Rectal smooth muscle tissue (tissue), 1 donor: Measurements from ENCODE around the gene CNOT4.
"Not testable (repeated sequence)": the region's sequence is repeated elsewhere in the genome, so short reads cannot be mapped to it uniquely, and the experiment has no call there.

Source experiments
- H3K27ac ChIP-seq: one replicate; pipeline ENCODE4 v1.7.0; 2013; ENCODE audit warnings: low read depth, low read length, inconsistent platforms
- H3K27me3 ChIP-seq: one replicate; pipeline ENCODE4 v1.7.0; 2013; ENCODE audit warnings: low read length; ENCODE audit not compliant: control insufficient read depth, insufficient read depth
- H3K36me3 ChIP-seq: one replicate; pipeline ENCODE4 v1.7.0; 2013; ENCODE audit warnings: low read length; ENCODE audit not compliant: control insufficient read depth, insufficient read depth
- H3K4me1 ChIP-seq: one replicate; pipeline ENCODE4 v1.7.0; 2013; ENCODE audit warnings: low read length; ENCODE audit not compliant: control insufficient read depth, insufficient read depth
- H3K4me3 ChIP-seq: one replicate; pipeline ENCODE4 v1.7.0; 2013; ENCODE audit warnings: low read length
- H3K9ac ChIP-seq: one replicate; pipeline ENCODE4 v1.7.0; 2013; ENCODE audit warnings: low read length

CNOT4 gene

DNA sequence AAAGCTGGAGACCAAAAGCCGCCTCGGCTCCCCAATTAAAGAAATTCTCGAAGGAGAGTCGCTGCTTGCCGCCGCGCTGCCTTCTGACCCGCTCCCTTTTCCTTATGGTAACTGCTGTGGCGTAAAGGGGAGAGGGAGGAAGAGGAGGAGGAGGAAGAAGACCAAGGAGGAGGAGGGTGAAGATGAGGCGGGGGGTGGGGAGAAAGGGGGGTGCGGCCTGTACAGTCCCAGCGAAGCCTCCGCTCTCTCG lies 388 bp downstream of the CNOT4 start:
- Histone ChIP-seq H3K4me3 (peak overlapping the region; percentile 88), H3K4me1 (peaks cover 14% of the 10 kb centered on the region), H3K27ac (peak overlapping the region; percentile 88), H3K36me3 (no peaks in the 10 kb centered on the region), H3K27me3 (no peaks in the 10 kb centered on the region), H3K9ac (peak overlapping the region; percentile 89)

- peak overlapping the region; percentile 89 for H3K9ac ChIP-seq
- peak overlapping the region; percentile 88 for H3K4me3 ChIP-seq
- no peaks in the 10 kb centered on the region for H3K36me3 ChIP-seq
- H3K4me1 ChIP-seq = peaks cover 14% of the 10 kb centered on the region
- no peaks in the 10 kb centered on the region for H3K27me3 ChIP-seq
- peak overlapping the region; percentile 88 for H3K27ac ChIP-seq
Observed at GRCh38 chr7:135508883-135509588, 866 bp downstream of the CNOT4 start.

DNA sequence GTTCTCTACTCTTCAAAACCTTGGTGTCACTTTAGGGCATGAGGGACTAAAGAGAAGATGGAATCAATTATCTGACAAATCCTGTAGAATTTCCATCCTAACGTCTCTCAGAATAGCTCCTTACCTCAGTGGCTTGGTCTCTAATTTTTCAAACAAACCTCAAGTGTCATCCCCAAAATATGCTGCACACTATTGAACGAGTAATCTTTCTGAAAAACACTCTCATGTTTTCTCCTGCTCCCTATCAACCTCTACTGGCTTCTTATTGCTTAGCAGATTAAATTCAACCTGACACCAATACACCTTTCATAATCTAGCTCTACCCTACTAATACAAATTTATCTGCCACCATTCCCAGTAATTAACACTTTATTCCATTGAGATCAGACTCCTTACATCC lies 8.5 kb downstream of the CNOT4 start:
- Histone ChIP-seq H3K9ac (no peak overlapping the region), H3K4me1 (no peaks in the 10 kb centered on the region), H3K36me3 (no peaks in the 10 kb centered on the region), H3K27ac (no peak overlapping the region), H3K4me3 (no peak overlapping the region), H3K27me3 (no peaks in the 10 kb centered on the region)

DNA sequence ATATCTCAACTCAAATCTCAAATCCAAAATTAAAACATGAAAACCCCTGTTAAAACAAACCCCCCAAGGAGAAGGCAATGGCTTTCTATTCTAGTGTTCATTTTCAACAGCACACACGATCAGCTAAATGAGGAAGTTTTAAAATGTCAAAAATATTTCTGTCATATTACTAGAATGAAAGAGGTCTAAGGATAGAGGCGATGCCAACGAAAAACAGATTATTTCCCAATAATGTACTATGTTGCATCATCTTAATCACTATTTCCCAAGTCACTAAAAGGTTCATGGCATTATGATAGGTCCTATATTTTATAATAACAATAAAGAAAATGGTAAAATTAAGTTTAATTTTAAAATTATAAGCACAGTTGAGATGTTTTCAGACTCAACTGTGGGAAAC lies 10.1 kb downstream of the CNOT4 start:
- Histone ChIP-seq H3K27me3 (no peaks in the 10 kb centered on the region), H3K36me3 (no peaks in the 10 kb centered on the region), H3K4me3 (no peak overlapping the region), H3K4me1 (no peaks in the 10 kb centered on the region), H3K27ac (no peak overlapping the region), H3K9ac (no peak overlapping the region)

GRCh38 chr7:135497161-135497560 lies 12.7 kb downstream of the CNOT4 start:
- H3K27me3 ChIP-seq, H3K4me1 ChIP-seq, H3K4me3 ChIP-seq: not testable (repeated sequence)

GRCh38 chr7:135493362-135493761 lies 16.5 kb downstream of the CNOT4 start:
- H3K27me3 ChIP-seq = no peaks in the 10 kb centered on the region
- H3K4me3 ChIP-seq = no peak overlapping the region
- peaks cover 3% of the 10 kb centered on the region for H3K4me1 ChIP-seq
- H3K27ac ChIP-seq = no peak overlapping the region
- H3K9ac ChIP-seq = no peak overlapping the region
- no peaks in the 10 kb centered on the region for H3K36me3 ChIP-seq

More at GRCh38 chr7:135497161-135497560, 12.7 kb downstream of the CNOT4 start:
- H3K9ac ChIP-seq, H3K36me3 ChIP-seq, H3K27ac ChIP-seq: not testable (repeated sequence)

DNA sequence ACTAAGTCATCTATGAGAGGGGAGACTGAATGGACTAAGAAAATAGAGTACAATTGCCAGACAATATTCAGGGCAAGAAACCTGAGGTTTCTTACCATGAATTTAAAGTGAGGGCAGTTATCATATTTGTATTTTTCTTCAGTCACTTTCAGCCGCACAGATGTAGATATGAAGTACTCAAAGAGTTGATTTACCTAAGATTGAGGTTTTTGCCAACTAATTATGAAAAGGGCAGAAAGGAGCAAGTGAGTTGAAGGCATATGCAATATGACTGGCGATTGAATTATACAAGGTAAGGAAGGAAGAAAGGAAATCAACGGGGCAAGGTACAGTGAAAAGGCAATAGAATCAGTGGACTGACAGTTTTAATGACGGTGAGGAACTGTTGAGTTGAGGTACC lies 17.8 kb downstream of the CNOT4 start:
- H3K4me1 ChIP-seq = peaks cover 3% of the 10 kb centered on the region
- H3K27ac ChIP-seq = no peak overlapping the region
- H3K36me3 ChIP-seq = no peaks in the 10 kb centered on the region
- H3K27me3 ChIP-seq = no peaks in the 10 kb centered on the region
- H3K9ac ChIP-seq = no peak overlapping the region
- no peak overlapping the region for H3K4me3 ChIP-seq

GRCh38 chr7:135490783-135491182 lies 19.1 kb downstream of the CNOT4 start:
- Histone ChIP-seq H3K36me3 (no peaks in the 10 kb centered on the region), H3K9ac (no peak overlapping the region), H3K27ac (no peak overlapping the region), H3K4me3 (no peak overlapping the region), H3K27me3 (no peaks in the 10 kb centered on the region), H3K4me1 (peaks cover 3% of the 10 kb centered on the region)

DNA sequence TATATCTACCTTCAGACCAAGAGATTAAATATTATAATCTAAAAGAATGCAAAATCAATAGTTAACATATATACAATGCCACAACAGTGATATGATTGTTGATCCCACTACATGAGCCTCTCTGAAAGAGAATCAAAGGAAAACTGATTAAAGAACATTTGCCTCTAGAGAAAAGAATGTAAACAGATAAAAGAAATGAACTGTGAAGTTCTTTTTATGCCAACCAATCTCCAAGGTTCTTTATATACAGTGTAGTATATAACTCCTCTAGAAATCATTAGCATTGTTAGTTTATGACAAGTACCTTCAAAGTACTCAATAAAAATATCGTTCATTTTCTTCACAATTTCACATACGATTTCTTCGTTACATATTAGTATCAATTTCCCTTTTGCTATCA lies 20.1 kb downstream of the CNOT4 start:
- no peak overlapping the region for H3K4me3 ChIP-seq
- H3K4me1 ChIP-seq = peaks cover 3% of the 10 kb centered on the region
- no peaks in the 10 kb centered on the region for H3K36me3 ChIP-seq
- H3K9ac ChIP-seq = no peak overlapping the region
- H3K27ac ChIP-seq = no peak overlapping the region
- H3K27me3 ChIP-seq = no peaks in the 10 kb centered on the region

DNA sequence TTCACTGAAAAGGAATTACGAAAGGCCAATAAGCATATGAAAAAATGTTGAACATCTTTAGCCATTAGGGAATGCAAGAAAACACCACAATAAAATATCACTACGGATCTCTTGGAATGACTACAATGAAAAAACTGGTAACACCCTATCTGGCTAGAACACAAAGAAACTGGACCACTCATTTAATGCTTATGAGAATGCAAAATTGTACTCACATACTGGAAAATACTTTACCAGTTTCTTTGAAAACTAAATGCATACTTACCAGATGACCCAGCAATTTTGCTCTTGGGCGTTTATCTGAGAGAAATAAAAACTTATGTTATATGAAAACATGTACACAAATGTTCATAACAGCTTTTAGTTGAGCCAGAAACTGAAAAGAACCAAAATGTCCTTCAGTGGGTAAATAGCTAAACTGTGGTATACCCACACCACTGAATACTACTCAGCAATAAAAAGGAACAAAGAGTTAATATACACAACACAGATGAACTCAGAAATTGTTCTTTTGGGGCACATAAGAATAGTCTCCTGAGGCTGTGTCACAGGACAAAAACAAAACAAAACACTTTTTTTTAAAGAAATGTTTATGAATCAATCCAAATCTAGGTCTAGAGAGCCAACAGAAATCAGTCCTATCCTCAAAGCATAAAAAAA lies 23.5 kb downstream of the CNOT4 start:
- Histone ChIP-seq H3K4me3 (no peak overlapping the region), H3K4me1 (peaks cover 3% of the 10 kb centered on the region), H3K9ac (no peak overlapping the region), H3K27ac (no peak overlapping the region), H3K27me3 (no peaks in the 10 kb centered on the region), H3K36me3 (no peaks in the 10 kb centered on the region)

- Histone ChIP-seq H3K27me3 (no peaks in the 10 kb centered on the region), H3K27ac (no peak overlapping the region), H3K4me1 (no peaks in the 10 kb centered on the region), H3K9ac (no peak overlapping the region), H3K36me3 (no peaks in the 10 kb centered on the region), H3K4me3 (no peak overlapping the region)
Observed at GRCh38 chr7:135481598-135481979, 28.3 kb downstream of the CNOT4 start.

GRCh38 chr7:135480966-135481597 lies 28.8 kb downstream of the CNOT4 start:
- Histone ChIP-seq H3K27ac (no peak overlapping the region), H3K36me3 (no peaks in the 10 kb centered on the region), H3K4me1 (no peaks in the 10 kb centered on the region), H3K4me3 (no peak overlapping the region), H3K9ac (no peak overlapping the region), H3K27me3 (no peaks in the 10 kb centered on the region)

DNA sequence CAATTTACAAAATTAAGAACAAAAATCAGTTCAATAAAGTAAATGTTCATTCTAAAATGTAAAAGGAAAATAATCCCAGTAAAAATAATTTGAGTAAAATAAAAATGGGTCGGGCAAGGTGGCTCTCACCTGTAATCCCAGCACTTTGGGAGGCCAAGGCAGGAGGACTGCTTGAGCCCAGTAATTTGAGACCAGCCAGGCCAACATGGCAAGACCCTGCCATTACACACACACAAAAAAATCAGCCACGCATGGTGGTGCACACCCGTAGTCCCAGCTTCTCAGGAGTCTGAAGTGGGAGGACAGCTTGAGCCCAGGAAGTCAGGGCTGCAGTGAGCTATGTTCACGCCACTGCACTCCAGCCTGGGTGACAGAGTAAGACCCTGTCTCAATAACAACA lies 34.4 kb downstream of the CNOT4 start:
- Histone ChIP-seq H3K36me3 (no peaks in the 10 kb centered on the region), H3K4me3 (no peak overlapping the region), H3K4me1 (no peaks in the 10 kb centered on the region), H3K27ac (no peak overlapping the region), H3K27me3 (no peaks in the 10 kb centered on the region), H3K9ac (no peak overlapping the region)
